Erythroblast (primary cell): Measurements from ENCODE around the gene WNK1.
A peak's percentile ranks its signal among the peaks of the same experiment; 100 is the strongest.

Experiments
- DNase-seq, 2 experiments: peaks; one replicate each; lab custom pipeline; 2025; lab: John Stamatoyannopoulos, UW
- GATA1 ChIP-seq: IDR thresholded peaks from 2 replicates; pipeline ENCODE4 v1.6.1; 2011; ENCODE audit warnings: low read depth, mild to moderate bottlenecking, control low read depth, low read length, moderate library complexity
- POLR2A ChIP-seq: IDR thresholded peaks from 2 replicates; pipeline ENCODE4 v1.6.1; 2011; ENCODE audit warnings: mild to moderate bottlenecking, low read length

Gene WNK1

DNA sequence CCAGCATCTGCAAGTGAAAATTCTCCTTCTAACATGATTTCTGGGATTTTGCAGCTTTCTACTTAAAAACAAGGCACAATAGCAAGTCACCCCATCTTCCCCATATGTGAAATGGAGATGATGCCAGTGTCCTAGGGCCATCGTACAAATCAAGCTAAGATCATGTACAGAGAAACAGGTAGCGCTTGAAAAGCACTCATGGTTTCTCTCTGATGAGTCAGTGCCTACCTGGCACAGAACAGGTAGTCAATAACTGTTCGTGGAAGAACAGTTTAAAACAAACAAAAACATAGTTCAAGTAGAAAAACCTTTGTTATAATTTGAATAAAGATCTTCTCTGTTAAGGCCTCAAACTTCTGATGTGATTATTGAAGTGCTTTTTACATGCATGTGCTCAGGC lies 150.2 kb downstream of the WNK1 start:
- no peak for TF ChIP-seq GATA1
- TF ChIP-seq POLR2A, result no peak

DNA sequence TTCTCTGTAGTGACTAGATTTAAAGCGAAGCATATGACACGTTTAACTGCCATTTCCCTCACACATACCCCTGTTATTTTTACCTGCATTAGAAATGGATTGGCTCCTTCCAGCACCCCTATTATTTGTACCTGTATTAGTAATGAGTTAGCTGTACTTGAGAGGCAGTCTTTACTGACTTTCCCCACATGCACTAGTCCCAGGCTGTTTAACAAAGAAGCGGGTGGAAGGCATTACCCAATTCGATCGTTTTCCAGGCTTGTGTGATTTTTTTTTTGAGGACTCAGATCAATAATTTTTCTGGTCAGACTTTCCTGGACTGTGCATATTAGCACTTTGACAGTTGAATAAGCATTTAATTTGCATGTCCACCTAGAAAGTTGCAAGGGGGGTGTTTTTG lies 150.7 kb downstream of the WNK1 start:
- DNase-seq, result no peak
- no peak for TF ChIP-seq GATA1

More for the DNA sequence above, 150.2 kb downstream of the WNK1 start:
- no peak for DNase-seq

DNA sequence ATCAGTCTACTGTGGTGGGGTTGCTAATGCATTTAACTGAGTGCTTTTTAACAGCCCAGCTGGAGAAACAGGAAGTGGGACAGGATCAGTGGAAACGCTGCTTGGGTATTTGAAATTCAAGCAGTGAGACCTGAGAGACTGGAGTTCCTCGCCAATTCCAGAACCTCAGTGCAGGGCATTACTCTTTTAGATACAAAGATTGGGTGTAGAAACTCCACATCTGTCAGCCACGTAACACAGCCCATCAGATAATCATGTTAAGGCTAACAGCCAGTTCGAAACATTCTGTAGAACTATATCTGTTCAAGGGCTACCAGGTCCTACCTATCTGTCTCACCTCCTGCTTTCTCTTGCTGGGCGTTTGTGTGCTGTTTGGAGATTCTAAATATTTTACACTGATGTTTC lies 151.6 kb downstream of the WNK1 start:
- TF ChIP-seq GATA1 (no peak), POLR2A (no peak)
- DNase-seq, result peak; percentile 80 to 94

DNA sequence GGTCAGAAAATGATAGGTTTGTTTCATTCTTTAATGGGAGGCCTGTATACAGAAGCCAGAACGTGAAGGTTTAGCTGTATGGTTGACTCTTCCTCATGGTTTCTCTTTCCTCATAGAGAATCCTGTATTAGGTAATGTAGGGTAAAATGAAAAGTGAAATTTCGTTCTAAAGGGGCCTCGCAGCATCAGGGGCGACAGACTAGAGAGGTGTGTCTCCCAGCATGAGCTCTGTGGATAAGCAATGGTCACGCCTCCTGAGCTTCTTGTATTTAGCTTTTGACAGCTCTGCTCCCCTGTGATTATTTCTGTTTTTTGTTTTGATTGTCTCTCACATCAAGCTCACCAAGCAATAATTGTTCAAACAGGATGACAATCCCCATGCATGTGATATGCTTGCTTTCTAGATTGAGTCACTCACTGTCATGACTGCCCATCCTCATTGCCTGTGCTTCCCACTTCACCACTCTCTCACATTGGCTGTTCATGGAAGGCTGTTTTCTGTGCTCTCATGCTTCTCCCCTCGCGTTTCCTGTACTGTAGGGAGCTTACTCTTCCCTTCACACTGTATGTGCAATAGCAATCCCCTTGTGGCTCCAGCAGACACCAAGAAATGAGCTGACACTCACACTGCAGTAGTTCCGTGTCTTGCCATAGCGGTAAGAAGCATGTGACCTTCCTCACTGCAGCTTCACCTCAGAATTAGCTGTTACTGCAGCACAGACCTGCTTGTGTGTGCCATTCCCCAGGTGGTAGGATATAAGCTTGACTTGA lies 153.1 kb downstream of the WNK1 start:
- peak; percentile 87 to 91 for DNase-seq
- no peak for TF ChIP-seq GATA1
- no peak for TF ChIP-seq POLR2A

DNA sequence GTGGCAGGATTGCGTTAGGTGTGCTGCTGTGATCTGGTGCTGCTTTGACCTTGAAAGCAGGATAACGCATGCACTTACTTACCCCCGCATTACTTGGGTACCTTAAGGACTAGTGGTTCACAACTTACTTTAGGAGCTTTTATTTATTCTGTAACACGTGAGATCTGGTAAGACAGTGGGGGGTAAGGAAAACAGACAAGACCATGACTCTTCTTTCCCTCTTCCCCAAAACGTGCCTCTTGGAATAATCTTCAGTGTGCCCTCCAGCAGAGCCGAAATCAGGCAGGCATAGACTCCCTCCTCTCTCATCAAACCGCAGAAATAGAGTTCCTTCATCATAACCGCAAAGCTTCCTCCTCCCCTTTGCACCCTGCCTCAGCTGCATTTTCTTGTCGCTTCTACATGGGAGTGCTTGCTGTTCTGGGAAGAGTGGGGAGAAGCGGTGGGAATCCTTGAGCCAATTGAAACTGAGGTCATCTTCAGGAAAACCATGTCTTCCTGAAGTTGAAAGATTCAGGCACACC lies 153.7 kb downstream of the WNK1 start:
- TF ChIP-seq GATA1, result no peak
- TF ChIP-seq POLR2A, result no peak
- DNase-seq, result no peak

DNA sequence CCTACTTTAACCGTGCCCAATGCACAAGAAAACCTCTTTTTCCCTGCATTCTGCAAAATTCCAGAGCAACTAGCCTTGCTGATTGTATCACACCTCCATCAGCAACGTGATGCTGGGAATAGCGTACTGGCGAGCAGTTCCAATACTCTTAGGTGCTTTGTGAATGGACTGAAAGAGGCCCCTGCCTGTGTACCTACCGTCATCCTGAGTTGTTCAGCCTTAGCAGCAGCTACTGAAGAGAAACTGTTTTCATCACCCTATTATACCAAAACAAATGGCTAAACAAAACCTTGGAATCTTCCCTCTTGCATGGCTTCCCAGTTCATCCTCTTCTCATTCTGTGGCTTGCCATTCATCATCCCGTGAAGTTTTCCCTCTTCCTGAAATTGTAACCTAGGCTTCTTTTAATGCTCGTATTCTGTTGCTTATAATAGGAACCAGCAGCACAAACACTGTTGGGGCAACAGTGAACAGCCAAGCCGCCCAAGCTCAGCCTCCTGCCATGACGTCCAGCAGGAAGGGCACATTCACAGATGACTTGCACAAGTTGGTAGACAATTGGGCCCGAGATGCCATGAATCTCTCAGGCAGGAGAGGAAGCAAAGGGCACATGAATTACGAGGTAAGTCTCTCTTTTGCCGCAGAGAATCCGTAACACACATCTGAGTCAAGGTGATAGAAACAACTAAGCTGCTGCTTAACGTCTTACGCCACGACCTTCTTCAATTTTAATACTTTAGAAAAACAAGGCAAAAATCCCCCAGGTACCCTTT lies 155.2 kb downstream of the WNK1 start:
- TF ChIP-seq POLR2A (no peak), GATA1 (no peak)
- no peak for DNase-seq

DNA sequence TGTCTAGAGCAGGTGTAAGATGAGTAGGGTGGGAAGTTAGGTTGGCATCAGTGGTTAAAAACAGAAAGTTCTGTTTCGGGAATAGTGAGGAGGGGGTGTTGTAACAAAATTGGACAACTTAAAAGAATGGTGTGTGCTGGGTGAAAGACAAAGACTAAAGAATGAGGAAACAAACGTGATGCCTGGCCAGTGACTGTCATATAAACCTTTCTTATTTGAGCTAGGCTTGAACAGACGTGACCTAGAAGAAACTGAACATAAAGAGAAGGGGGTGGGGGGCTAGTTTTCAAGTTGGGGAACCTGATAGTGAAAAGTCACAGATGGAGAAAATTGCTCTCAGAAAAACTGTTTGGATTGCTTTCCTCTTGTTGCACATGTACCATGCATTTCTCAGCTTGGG lies 157.5 kb downstream of the WNK1 start:
- no peak for TF ChIP-seq POLR2A
- no peak for TF ChIP-seq GATA1
- peak in 1 of 2 experiments; percentile 36 for DNase-seq

DNA sequence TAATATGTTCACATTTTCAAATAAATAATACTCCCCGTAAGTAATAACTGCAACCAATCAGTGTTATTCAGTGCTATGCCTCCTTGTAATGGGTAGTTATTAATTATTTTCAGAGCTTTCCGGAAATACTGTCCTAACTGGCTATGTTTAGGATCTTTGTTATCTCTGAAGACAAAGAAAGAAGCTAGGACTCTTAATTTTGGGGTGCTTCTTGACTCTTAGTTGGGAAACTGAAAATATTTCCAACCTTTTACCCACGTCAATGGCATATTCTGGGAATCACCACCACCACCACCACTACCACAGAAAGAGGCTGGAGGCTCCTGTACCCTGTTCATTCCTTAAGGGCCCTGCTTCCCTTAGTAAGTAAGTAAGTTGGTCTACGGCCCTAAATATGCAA lies 158.0 kb downstream of the WNK1 start:
- no peak for TF ChIP-seq GATA1
- TF ChIP-seq POLR2A, result no peak
- DNase-seq, result no peak

DNA sequence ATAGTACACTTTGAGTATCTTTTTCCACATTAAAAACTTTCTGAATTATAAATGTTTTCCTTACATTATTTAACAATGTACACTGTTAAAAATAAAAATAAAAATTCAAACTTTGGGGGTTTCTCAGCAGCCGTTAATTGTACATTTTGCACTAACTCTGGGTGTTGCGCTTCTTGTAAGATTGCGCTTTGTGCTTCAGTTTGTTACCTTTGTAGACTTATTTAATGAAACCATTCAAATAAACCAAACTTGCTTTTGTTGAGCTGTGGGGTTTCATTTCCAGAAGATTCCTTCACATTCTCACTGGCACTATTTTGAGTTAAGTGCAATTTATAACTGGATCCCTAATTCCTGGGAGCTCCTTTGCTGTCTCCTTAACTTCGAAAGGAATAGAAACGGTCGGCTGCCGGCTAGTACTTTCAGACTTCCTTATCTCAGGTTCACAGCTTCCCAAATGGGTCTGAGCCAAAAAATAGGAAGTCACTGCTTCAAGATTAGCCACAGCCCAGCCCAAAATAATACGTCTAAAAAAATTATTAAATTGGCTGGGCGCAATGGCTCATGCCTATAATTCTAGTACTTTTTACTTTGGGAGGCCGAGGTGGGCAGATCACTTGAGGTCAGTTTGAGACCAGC lies 158.9 kb downstream of the WNK1 start:
- TF ChIP-seq GATA1, result peak; percentile 55
- peak; percentile 22 for TF ChIP-seq POLR2A
- peak; percentile 94 to 96 for DNase-seq

DNA sequence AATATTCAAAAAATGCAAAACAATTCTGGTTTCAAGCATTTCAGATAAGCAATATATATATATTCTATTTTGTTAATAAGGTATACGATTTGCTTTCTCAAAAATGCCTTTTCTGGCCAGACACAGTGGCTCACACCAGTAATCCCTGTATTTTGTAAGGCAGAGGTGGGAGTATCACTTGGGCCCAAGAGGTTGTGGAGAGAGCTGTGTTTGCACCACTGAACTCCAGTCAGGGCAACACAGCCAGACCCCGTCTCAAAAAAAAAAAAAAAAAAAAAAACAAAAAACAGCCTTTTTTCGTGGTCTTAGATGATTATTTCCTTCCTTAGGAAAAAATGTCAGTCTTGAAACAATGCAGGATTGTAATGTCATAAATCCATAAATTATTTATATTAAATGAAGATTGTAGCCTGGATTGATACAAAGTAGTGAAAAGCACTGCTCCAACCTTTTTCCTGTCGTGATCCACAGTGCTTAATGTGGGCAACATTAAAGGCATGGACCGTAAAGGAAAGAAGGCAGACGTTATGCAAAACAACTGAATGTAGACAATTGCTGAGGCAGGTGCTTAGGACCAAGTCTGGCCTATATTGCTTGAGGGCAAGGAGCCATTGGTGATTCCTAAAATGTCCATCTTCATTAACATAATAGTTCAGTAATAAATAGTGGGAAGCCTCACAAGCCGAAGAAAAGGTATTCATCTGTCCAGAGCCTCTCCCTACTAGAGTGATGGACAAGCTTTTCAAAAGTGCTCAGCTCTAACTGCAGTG lies 160.3 kb downstream of the WNK1 start:
- TF ChIP-seq GATA1, result no peak
- no peak for TF ChIP-seq POLR2A

DNA sequence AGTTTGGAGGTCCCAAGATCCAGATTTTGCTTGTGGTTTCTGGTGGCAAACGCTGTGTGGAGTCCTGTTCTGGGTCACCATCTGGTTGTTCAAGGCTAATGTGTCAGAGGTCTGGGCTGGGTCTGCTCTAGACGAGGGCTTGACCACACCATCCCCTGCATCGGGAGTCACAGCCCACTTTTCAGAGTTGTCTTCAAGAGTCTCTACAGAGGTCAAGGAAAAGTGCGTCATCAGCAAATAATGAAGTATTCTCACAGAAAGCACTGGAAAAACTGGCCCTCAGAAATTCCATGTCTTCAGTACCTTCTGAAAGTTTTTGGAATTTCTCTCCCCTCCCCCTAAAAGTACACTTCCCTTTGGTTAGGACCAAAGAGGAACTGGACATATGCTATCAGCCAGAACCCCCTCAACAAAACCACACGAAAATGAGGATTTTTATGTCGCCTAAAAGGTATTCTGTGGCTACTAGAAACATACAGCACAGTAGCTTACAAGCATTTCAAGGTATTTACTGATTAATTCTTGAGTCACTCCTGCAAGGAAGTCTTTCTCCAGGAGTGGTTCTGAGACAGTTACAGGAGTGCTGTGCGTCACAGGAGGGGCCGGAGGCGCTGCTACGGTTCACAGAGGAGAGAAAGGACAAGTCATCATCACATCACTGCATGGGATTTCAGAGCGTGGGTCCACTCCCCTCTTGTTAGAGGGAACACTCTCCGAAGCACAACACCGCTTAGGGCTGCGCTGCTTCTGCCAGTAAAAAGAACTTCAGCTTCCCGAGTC lies 161.7 kb downstream of the WNK1 start:
- TF ChIP-seq GATA1 (no peak), POLR2A (no peak)

More for the DNA sequence above, 160.3 kb downstream of the WNK1 start:
- DNase-seq, result peak; percentile 18 to 39

DNA sequence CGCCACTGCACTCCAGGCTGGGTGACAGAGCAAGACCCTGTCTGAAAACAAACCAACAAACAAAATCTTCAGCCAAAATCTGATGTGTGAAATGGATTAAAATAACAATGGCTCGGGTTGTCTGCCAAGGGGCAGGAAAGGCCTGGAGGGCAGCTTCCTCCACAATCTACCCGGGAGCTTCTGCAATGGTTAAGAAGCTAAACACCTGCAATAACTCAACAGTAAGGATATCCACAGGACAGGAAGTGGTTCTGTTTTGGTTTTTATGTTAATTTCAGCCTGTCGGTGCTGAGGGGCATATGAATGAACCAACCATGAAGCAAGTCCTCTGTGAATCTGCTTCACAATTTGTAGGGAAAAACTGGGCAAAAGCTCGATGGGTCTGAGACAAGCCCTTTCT lies 162.7 kb downstream of the WNK1 start:
- TF ChIP-seq POLR2A (no peak), GATA1 (no peak)
- no peak for DNase-seq

More for the DNA sequence above, 161.7 kb downstream of the WNK1 start:
- DNase-seq, result no peak
